Head of caudate nucleus (tissue), 42 donors: ENCODE data around the gene PPP1R13B.
A peak's percentile ranks its signal among the peaks of the same experiment; 100 is the strongest.
"Not testable (repeated sequence)": the region's sequence is repeated elsewhere in the genome, so short reads cannot be mapped to it uniquely, and the experiment has no call there.

Source experiments
- DNase-seq, 42 donors: peaks; one replicate each; pipeline versions ENCODE4 v3.0.0 to v3.0.0-alpha.2; 2020 to 2021; ENCODE audit warnings: mixed read lengths in 7 of 42
- intact Hi-C: fragments of 100-400 bp; cut with DNase I; formaldehyde crosslinking; loops from one replicate; pipeline ENCODE4 v1.15.0; 2022

The PPP1R13B gene

DNA sequence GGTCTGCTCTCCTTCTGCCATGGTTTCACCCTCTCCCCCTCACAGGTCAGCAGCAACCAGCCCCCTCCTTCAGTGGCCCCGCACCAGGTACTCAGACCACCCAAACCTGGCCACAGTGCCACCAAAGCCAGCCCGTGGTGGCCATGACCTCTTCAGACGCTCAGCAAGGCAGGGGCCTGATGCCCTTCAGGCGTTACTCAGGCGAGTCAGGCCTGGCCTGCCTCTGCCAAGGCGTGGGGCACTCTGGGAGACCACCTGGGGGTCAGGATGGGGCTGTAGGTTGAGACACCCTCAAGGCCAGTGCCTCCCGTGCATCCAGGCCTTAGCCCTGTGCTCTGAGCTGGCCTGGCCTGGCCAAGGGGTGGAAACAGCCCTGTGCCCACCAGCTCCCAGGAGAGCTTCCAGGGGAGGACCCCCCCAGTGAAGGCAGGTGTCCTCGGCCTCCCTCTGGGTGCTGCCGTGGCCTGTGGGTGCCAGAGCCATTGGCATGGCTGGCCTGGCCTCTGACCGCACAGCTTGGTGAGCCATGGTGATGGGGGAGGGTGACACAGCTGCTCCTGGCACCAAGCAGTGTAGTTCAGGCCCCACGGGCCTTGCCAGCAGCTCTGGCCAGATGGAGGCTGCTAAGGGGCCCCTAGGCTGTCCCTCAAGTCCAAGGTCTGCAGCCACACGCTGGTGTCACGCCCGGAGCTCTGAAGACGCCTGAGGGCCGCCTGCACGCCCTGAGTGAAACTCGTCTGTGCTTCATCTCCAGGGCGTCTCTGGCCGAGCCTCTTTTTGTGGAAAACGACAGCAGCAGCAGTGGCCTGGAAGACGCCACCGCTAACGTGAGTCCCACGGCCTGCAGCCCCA, 147.2 kb downstream of the PPP1R13B start:
- peak in 41 of 42 donors; percentile 46 to 90 (median 78) for DNase-seq
- intact Hi-C loops, result loop anchor here (10.0 kb wide), 1 partner anchor 65 kb away; no protein-coding TSS in a partner anchor

DNA sequence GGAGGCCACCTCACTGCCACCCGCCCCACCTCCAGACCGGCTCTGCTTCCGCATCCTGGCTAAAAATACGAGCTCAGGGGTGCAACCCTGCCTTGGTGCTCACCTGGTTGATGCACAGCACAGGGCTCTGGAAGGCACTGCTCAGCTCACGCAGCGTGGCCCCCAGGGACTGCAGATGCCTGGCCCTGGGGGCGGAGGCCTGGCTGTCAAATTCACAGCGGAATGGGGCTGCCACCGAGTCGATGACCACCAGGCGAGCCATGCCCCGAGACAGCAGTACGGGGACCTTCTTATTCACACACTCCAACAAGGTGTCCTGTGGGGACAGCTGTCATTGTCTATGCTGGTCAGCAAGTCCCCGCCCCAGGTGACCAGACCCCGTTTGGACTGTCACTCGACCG, 148.1 kb downstream of the PPP1R13B start:
- intact Hi-C loops, result no loop called here
- no peak for DNase-seq

DNA sequence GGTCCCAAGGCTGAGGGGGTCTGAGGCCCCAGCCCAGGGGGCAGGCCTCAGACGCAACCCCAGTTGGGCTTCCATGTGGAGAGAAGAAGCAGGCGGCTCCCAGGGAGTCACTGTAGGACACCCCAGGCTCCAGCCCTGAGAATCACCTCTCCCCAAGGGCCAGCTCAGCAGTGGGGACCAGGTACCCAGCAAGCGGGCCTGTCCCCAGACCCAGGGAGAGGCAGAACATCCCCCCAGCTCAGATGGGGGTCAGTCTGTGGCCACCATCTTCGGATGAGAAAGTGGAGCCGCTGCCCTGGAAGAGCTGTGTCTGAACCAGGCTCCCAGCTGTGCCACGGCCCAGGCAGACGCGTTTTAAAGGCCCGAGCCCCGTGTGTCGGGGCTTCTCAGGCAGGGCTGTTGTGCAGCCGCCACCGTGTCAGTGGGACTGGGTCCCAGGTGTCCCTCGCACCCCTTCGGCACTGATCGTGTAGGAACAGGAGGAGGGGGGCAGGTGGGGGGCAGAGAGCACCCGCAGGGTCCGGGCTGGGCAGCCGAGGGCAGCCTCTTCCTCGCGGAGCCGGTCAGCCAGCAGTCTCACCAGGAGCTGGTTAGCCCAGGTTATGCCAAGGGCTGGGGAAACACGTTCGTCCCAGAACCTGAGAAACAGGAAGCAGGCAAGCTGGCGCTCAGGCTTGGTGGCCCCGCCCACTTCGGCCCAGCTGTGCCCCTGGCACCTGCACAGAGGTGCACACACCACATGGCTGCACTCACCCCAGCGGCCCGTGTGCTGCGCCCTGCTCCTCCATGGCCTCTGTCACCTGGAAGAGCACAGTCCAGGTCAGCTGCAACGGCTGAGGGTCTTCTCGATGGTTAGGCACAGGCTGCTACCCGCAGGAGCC, 148.8 kb downstream of the PPP1R13B start:
- peak in 1 of 42 donors; percentile 5 for DNase-seq
- intact Hi-C loops, result no loop called here

GRCh38 chr14:103697603-103698379, 149.6 kb downstream of the PPP1R13B start:
- no peak for DNase-seq
- intact Hi-C loops, result no loop called here

DNA sequence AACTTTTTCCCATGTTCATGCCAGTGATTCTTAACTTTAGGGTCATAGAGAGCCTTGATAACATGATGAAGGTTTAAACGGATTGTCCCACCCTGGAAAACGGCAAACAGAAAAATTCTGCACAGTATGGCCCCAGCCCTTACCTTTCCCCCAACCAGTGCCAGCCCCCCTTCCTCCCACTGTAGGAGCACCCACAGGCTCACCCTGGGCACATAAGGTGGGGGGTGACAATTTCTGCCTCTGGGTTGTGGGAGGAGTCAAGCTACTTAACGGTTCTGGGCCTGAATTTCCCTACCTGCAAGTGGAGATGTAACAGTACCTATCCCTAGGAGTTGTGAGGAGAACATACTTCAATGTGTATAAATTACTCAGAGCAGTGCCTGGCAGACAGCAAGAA, 150.2 kb downstream of the PPP1R13B start:
- intact Hi-C loops, result no loop called here
- peak in 4 of 42 donors; percentile 4 to 36 (median 16) for DNase-seq

DNA sequence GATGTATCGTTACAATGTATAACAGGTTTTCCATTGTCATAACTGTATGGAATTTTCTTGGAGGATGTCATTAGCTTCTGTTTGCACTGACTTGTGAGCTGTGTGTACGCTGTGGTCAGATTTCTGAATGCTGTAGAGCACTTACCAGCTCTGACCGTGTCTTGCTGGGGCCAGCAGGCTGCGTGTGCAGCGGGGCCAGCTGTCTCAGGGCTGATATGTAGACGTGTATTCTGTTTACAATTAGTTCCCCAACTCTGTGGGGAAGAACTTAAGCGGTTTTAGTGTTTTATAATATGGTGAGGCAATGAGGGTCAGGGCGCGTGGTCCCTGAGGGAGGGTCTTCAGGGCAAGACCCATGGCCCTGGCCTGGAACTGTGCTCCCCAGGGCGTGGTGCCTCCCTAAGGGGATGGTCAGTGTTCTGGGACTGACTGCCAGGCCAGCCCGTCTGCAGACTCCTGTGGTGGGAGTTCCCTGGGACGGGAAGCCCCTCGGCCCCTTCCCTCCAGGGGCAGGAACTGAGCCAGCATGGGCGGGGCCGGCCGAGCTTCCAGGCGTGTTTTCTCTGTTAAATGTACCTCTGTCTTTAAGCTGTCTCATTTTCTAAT, 150.8 kb downstream of the PPP1R13B start:
- DNase-seq, result peak in 7 of 42 donors; percentile 8 to 40 (median 17)
- intact Hi-C loops, result no loop called here

DNA sequence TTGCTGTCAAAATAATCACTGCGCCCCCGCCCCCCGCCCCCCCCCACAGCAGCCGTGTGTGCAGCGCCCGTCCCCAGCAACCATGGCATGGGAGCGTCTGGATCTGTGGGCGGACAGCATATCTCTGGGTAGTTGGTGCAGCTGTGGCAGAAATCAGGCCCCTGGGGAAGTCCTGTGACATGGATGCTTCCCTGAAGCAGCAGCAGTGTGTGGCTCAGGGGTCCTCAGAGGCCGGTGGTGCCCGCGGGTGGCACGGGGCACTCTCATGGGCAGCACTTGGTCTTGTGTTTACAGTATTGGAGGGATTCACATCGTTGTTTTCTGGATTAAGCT, 151.3 kb downstream of the PPP1R13B start:
- intact Hi-C loops, result no loop called here
- DNase-seq, result peak in 8 of 42 donors; percentile 16 to 44 (median 30)

- intact Hi-C loops, result no loop called here
- peak in 7 of 42 donors; percentile 6 to 42 (median 15) for DNase-seq
These were observed 151.9 kb downstream of the PPP1R13B start for GRCh38 chr14:103695296-103696069.

GRCh38 chr14:103694572-103695026, 152.8 kb downstream of the PPP1R13B start:
- intact Hi-C loops, result no loop called here
- peak in 10 of 42 donors; percentile 5 to 35 (median 21) for DNase-seq

DNA sequence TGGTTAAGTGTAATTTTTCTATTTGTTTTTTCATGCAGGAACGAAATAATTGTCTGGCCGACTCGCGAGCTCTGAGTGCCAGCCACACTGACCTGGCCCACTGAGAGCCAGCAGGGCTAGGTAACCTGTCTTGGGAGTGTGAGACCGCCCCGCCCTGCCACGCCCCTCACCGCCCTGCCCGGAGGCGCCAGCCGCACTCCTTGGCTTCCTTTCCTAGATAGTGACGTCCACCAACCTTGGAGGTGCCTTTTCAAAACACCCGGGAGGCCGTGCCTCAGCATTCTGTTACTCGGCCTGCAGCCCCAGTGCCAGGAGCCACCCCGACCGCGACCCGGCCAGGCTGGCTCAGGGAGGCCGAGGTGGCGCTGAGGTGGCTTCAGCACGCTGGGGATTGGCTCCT, 153.9 kb downstream of the PPP1R13B start:
- DNase-seq, result peak in 7 of 42 donors; percentile 4 to 33 (median 14)
- intact Hi-C loops, result no loop called here

GRCh38 chr14:103692871-103693270, 154.5 kb downstream of the PPP1R13B start:
- peak in 6 of 42 donors; percentile 8 to 33 (median 16) for DNase-seq
- intact Hi-C loops, result no loop called here

- DNase-seq, result peak in 5 of 42 donors; percentile 5 to 29 (median 18)
- intact Hi-C loops, result no loop called here
These were observed 155.2 kb downstream of the PPP1R13B start for GRCh38 chr14:103692159-103692558.

- DNase-seq, intact Hi-C loops: not testable (repeated sequence)
These were observed 155.7 kb downstream of the PPP1R13B start for GRCh38 chr14:103691655-103692054.

- intact Hi-C loops, result no loop called here
- DNase-seq, result peak in 6 of 42 donors; percentile 4 to 37 (median 21)
These were observed 157.0 kb downstream of the PPP1R13B start for GRCh38 chr14:103690332-103690731.

DNA sequence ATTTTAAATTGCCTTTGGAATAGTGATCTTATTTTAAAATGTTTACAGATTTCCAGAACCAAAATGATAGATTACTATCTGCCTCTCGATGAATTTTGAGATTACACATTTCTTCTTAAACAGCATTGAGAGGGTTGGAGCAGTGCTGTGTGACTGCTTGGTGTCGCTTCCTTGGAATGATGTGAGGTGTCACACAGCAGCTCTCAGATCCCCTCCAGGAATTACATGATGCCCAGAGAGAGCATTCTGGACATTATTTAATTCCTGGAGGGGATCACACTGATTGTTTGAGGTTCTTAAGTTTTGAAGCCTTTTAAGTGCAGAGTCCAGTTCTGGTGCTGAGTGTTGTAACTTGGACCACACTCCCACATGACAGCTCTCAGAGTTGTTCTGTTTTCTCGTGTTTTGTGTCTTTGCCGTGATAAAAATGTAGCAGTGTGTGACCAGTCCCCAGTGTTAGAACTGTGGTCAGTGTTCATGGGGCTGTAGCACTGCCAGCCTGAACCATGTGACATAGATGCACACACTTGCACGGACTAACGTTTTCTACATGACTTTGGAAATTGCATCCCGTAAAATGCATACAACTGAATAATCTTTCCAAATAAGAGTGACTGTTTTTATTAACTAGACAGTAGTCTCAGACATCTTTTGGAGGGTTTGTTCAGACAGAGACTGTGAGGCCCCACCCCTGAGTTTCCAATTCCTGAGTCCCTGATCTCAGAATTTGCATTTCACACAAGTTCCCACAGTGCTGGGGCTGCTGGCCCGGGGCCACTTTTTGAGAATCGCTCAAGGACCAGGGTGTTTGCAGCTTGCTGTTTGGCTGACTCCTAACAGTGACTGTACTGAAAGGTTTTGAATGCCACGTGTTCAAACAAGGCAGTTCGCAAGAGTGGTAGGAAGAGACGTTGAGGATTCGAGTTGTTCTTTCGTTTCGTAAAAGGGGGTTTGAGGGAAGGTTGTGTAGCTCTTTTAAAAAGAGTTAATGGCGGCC, 158.2 kb downstream of the PPP1R13B start:
- intact Hi-C loops, result no loop called here
- DNase-seq, result peak; percentile 42 to 88 (median 70)

DNA sequence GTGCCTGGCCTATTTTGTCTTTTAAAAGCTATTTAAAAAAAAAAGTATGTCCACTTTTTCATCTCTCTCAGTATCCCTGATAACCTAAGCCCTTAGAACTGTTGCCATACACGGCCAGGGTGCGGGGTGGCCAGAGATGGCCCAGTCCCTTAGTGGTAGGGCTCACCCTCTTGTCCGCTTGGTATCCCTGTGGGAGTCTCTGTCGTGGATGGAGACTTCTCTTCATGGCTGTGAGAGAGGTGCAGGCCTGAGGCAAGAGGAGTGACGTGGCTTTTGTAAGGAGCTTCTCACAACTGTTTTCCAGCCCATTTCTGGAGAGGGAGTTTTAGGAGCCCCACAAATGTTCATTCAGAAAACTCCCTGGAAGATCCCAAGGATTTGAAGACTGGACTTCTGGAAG, 158.9 kb downstream of the PPP1R13B start:
- DNase-seq, result peak in 3 of 42 donors; percentile 6 to 13 (median 13)
- intact Hi-C loops, result no loop called here
